ENCODE results near the gene MED13L. TPM values are rescaled to one million over a fixed set of nuclear protein-coding genes. Genes with fewer than 3 reads are reported as not detected.

Gene MED13L
- total RNA-seq, 1 donor from 2014 or later = 97.7 TPM

DNA sequence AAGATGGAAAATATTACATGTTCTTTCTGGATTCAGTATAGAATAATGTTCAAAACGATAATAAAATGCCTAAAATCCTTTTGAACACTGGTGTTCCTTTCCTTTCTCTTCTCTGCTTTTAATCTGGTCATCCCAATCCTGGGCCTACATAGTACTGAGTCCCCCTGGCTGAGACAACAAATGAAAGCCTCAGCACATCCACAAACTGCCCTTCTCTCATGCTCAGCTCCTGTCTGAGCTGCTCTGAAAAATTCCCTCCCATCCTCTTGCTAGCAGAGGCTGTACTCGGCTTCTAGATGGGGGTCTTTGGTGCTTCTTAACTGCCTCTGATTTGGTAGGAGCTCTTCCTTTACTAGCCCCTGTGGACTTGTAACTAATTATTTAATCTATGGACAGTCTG, 232.3 kb downstream of the MED13L start:
- H3K9me3 Mint-ChIP-seq = peaks cover 3% of the 10 kb centered on the region
- TF ChIP-seq, protein P1, sequence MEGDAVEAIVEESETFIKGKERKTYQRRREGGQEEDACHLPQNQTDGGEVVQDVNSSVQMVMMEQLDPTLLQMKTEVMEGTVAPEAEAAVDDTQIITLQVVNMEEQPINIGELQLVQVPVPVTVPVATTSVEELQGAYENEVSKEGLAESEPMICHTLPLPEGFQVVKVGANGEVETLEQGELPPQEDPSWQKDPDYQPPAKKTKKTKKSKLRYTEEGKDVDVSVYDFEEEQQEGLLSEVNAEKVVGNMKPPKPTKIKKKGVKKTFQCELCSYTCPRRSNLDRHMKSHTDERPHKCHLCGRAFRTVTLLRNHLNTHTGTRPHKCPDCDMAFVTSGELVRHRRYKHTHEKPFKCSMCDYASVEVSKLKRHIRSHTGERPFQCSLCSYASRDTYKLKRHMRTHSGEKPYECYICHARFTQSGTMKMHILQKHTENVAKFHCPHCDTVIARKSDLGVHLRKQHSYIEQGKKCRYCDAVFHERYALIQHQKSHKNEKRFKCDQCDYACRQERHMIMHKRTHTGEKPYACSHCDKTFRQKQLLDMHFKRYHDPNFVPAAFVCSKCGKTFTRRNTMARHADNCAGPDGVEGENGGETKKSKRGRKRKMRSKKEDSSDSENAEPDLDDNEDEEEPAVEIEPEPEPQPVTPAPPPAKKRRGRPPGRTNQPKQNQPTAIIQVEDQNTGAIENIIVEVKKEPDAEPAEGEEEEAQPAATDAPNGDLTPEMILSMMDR (conservative IDR thresholded peaks at IDR 0.05) = no peak
- no peak for DNase-seq (ENCODE audit: extremely low spot score, unreplicated experiment)
- peaks cover 26% of the 10 kb centered on the region for H3K4me1 Mint-ChIP-seq (ENCODE audit: unreplicated experiment)
- no peak overlapping the region for H3K4me3 Mint-ChIP-seq
- peaks cover 3% of the 10 kb centered on the region for H3K36me3 Mint-ChIP-seq
- H3K27ac Mint-ChIP-seq = no peak overlapping the region
- H3K27me3 Mint-ChIP-seq = no peaks in the 10 kb centered on the region

DNA sequence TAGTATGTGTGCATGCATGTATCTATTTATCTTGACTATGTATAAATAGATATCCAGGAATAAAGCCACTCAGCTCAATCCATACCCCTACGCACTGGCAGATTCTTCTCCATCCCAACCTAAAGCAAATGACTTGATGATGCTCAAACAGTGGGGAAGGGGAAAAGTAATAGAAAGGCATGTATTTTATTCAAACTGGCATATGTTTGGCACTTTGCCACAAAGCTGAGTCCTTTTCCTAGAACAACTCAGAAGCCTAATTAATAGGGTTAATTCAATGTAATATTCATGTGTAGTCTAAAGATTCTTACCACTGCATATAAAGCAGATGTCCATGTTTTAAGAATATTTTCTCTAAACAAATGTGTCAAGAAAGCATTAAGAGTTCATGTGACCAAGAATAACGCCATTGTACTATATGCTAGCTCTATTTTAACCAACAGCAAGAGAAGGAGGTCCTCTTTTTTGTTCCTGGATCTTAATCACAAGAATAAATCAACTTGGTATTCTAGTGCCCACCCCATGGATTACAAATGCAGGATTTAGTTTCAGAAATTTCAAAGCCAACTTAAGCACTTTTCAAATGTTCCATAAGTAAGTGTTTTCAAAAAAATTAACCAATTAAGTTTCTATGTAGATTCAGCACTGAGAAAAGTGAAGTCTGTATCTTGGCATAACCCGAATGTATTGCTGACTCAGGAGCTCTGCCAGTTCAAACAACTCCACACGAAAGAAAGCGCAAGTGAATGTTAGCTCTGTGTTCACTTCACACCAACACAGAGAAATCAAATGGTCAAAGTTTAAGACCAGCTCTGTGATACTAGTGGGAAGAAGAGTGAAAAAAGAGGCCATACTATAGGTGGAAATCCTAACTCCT, 233.6 kb downstream of the MED13L start:
- Mint-ChIP-seq H3K27me3 (no peaks in the 10 kb centered on the region), H3K9me3 (peaks cover 3% of the 10 kb centered on the region), H3K36me3 (peaks cover 3% of the 10 kb centered on the region), H3K27ac (no peak overlapping the region), H3K4me1 (ENCODE audit: unreplicated experiment) (peaks cover 26% of the 10 kb centered on the region), H3K4me3 (no peak overlapping the region)
- DNase-seq (ENCODE audit: extremely low spot score, unreplicated experiment) = no peak
- TF ChIP-seq, protein P1 (conservative IDR thresholded peaks at IDR 0.05) = no peak

DNA sequence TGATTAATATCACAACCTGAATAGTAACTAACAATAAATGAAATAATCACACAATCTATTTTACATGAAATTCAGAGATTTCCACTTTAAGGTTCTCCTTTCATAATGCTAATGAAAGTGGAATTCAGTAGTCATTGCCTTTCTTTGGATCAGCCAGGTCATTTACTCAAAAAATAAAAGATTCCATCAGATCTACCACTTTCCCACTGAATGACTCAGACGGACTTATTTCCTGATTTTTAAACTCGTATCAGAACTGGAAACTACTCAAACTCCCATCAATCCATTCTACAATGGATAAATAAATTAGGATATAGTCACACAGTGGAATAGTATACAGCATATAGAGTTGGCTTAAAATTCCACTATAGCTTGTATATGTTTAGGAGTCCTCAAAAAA, 237.1 kb downstream of the MED13L start:
- Mint-ChIP-seq H3K4me3 (no peak overlapping the region), H3K27ac (no peak overlapping the region), H3K4me1 (ENCODE audit: unreplicated experiment) (peaks cover 18% of the 10 kb centered on the region), H3K9me3 (peaks cover 3% of the 10 kb centered on the region), H3K27me3 (no peaks in the 10 kb centered on the region), H3K36me3 (peaks cover 3% of the 10 kb centered on the region)
- TF ChIP-seq, protein P1 (conservative IDR thresholded peaks at IDR 0.05) = no peak
- no peak for DNase-seq (ENCODE audit: extremely low spot score, unreplicated experiment)

DNA sequence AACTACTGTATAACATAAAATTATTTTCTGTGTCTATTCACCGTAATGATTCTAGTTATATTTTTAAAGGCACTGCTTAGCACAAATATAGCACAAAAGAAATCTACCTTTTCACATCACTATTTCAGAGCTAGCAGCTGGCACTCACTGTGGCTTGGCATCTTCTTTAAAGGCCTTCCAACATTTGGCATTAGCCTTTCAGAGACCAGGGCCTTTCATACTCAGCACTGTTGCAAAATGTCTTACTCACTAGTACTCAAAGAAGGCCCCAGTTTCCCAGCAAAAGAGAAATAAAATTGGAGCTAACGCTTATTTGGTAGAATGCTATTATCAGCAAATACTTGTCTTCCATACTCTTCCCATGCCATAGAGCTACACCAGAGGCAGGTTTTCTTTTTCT, 238.4 kb downstream of the MED13L start:
- H3K27ac Mint-ChIP-seq = no peak overlapping the region
- no peak overlapping the region for H3K4me3 Mint-ChIP-seq
- H3K4me1 Mint-ChIP-seq (ENCODE audit: unreplicated experiment) = peaks cover 13% of the 10 kb centered on the region
- H3K27me3 Mint-ChIP-seq = no peaks in the 10 kb centered on the region
- H3K36me3 Mint-ChIP-seq = peaks cover 7% of the 10 kb centered on the region
- H3K9me3 Mint-ChIP-seq = peaks cover 3% of the 10 kb centered on the region
- TF ChIP-seq, protein P1 (conservative IDR thresholded peaks at IDR 0.05) = no peak
- DNase-seq (ENCODE audit: extremely low spot score, unreplicated experiment) = no peak

DNA sequence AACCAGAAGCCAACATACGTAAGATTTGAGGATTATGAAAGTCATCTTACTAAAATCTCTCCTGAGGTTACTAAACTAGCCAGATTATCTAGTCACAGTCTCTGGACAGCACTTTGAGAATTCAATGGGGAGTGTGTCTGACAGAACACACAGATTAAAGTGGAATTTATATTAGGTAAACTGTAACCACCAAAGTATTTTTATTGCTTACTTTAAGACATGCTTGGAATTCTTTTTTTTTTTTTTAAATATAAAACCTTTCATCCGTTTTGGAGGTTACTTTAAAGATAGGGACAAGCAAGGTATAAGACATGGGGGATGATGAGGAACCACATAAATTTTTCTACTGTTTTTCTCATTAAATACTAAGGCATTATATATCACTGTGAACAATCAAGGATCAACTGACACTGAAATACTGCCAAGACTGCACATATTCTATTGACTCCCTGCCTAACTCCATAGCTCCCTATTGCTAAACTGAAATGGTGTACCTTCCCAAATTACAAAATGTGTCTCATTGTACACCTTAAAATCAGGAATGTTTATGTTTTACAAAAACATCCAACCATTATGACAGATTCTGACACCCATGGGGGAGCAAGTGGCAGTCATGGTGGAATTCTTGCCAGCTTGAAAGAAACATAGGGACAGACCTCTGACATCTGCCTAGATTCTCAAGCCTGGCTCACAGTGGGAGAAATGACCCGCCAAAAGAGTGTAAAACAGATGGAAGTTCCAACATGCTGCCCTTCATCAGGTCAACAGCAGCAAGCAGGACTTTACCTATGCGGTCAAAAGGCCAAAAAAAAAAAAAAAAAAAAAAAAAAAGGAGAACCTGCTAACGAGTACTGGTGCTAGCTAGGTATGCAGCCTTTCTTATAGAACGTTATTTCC, 239.3 kb downstream of the MED13L start:
- DNase-seq (ENCODE audit: extremely low spot score, unreplicated experiment) = no peak
- Mint-ChIP-seq H3K9me3 (peaks cover 3% of the 10 kb centered on the region), H3K4me1 (ENCODE audit: unreplicated experiment) (peaks cover 4% of the 10 kb centered on the region), H3K36me3 (peaks cover 7% of the 10 kb centered on the region), H3K4me3 (no peak overlapping the region), H3K27me3 (no peaks in the 10 kb centered on the region), H3K27ac (no peak overlapping the region)
- TF ChIP-seq, protein P1 (conservative IDR thresholded peaks at IDR 0.05) = no peak

Measured in type B pancreatic cell (in vitro differentiated cells).